ENCODE measurements around the gene PPP1R13B.
A peak's percentile ranks its signal among the peaks of the same experiment; 100 is the strongest.

PPP1R13B gene

DNA sequence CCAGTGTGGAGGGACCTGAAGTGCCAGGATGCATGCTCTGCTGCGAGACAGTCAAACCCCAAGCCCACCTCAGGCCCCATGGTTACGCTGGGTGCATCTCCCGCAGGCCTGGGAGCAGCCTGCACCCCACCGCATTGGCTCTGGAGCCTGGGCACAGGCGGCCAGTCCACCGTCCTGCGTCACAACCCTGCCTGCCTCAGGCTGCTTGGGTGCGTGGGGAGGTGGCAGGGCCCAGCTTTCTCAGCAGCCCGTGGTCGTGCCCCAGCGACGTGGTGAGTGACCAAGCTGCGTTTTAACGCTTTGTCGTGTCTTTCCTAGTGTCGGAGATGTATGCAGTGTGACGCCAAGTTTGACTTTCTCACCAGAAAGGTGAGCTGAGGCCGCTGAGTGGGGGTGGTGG, 120.9 kb downstream of the PPP1R13B start:
- Histone ChIP-seq H3K4me3 (ENCODE audit: low read length) (no peak overlapping the region), H3K27me3 (ENCODE audit: control insufficient read depth, insufficient read depth, low read length) (no peaks in the 10 kb centered on the region), H3K4me1 (ENCODE audit: control insufficient read depth, insufficient read depth, low read length) (peaks cover 60% of the 10 kb centered on the region), H3K9me3 (ENCODE audit: control insufficient read depth, low read length) (no peaks in the 10 kb centered on the region), H3K36me3 (ENCODE audit: control insufficient read depth, insufficient read depth, low read length) (peaks cover 11% of the 10 kb centered on the region), H3K9ac (ENCODE audit: low read length) (no peak overlapping the region)

DNA sequence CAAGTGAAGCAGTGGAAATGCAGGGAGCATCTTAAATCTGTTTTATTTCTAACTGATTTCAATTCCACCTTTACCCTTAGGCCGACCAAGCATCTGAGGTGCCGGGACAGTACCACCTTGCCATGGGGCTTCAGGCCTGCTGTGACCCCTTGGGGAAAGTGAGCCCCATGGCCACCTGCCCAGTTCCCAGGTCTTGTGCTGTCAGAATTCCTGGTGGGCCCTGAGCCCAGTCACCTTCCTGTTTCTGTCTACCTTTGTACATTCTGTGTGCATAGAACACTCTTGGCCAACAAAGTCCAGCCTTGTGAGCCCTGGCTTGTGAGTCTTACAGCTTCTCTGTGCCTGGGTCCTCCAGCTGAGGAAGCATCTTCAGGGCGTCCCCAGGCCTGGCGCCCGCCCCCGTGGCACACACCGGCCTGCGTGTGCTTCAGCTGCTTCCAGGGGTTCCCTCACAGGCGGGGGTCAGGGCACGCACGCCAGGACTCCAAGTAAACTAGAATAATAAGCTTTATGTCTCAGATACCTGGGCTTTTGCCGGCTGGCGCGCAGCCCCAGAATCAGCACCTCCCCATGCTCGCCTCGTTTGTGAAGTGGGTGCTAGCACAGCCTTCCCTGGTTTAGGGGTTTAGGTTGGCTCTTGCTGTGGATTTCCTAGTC, 121.5 kb downstream of the PPP1R13B start:
- no peak overlapping the region for H3K9ac ChIP-seq (ENCODE audit: low read length)
- no peaks in the 10 kb centered on the region for H3K27me3 ChIP-seq (ENCODE audit: control insufficient read depth, insufficient read depth, low read length)
- H3K4me3 ChIP-seq (ENCODE audit: low read length) = no peak overlapping the region
- peaks cover 11% of the 10 kb centered on the region for H3K36me3 ChIP-seq (ENCODE audit: control insufficient read depth, insufficient read depth, low read length)
- no peaks in the 10 kb centered on the region for H3K9me3 ChIP-seq (ENCODE audit: control insufficient read depth, low read length)
- H3K4me1 ChIP-seq (ENCODE audit: control insufficient read depth, insufficient read depth, low read length) = peaks cover 60% of the 10 kb centered on the region

DNA sequence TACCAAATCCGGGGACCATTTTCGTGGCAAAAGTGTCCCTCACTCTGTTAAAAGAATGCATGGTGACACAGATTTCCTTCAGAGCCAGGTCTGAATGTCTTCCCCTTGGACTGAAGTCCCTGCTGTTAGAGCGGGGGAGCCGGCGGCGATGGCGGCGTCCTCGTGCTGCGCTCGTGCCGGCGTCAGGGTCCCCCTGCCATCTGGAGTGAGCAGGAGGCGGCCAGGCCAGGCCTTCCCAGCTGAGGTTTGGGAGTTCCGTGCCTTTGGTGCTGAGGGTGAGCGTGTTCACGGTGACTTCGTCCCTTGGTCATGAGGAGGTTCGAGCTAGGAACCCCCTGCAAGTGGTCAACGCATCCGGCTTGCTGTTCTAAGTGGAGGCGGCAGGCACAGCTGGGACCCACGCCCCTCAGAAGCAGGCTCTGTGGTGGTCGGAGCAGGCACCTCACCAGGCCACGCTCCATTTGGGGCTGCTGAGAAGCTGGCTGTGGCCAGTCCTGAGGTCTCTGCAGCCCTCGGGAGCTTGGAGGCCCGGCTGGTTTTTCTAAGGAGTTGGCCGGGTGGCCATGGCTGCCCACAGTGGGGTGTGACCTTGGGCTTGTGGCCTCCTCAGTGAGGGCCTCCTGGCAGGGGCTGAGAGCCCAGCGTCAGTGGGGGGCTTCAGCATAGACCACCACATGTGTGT, 122.2 kb downstream of the PPP1R13B start:
- H3K36me3 ChIP-seq (ENCODE audit: control insufficient read depth, insufficient read depth, low read length) = peaks cover 8% of the 10 kb centered on the region
- H3K4me1 ChIP-seq (ENCODE audit: control insufficient read depth, insufficient read depth, low read length) = peaks cover 53% of the 10 kb centered on the region

DNA sequence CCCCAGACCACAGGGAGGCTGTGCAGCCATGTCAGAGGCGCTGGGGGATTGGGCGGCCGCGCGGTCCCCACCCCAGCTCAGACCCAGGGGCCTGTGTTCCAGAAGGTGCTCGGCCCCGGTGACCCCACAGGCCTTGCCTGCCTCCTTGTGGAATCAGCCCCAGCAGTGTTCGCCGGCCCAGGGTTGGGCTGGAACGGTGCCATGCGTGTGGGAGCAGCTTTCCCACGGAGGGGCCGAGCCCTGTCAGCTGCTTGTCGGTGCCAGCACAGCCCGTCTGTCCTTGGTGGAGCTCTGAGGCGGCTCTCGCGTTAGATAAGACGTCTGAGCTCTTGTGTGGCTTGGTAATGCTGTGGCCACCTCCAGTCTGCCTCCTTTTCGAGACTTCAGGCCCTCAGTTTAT, 123.3 kb downstream of the PPP1R13B start:
- no peak overlapping the region for H3K4me3 ChIP-seq (ENCODE audit: low read length)
- no peaks in the 10 kb centered on the region for H3K27me3 ChIP-seq (ENCODE audit: control insufficient read depth, insufficient read depth, low read length)
- peaks cover 43% of the 10 kb centered on the region for H3K4me1 ChIP-seq (ENCODE audit: control insufficient read depth, insufficient read depth, low read length)
- no peaks in the 10 kb centered on the region for H3K9me3 ChIP-seq (ENCODE audit: control insufficient read depth, low read length)
- peak overlapping the region; percentile 39 for H3K9ac ChIP-seq (ENCODE audit: low read length)
- H3K36me3 ChIP-seq (ENCODE audit: control insufficient read depth, insufficient read depth, low read length) = peaks cover 2% of the 10 kb centered on the region

More for the DNA sequence above, 122.2 kb downstream of the PPP1R13B start:
- Histone ChIP-seq H3K9ac (ENCODE audit: low read length) (no peak overlapping the region), H3K27me3 (ENCODE audit: control insufficient read depth, insufficient read depth, low read length) (no peaks in the 10 kb centered on the region), H3K4me3 (ENCODE audit: low read length) (no peak overlapping the region), H3K9me3 (ENCODE audit: control insufficient read depth, low read length) (no peaks in the 10 kb centered on the region)

DNA sequence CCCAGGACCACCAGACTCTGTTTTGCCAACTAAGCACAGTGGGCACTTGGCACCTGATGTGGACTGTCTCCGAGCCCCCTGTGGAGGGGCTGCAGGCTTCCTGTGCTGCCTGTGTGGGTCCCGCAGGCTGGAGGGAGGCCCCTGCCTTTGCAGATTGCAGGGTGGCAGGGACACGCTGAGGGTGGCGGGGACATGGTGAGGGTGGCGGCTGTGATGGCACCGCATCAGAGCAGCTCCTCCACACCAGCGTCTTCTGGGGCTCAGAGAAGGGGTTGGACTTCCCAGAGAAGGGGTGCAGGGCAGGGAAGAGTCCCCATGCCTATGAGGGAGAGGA, 123.7 kb downstream of the PPP1R13B start:
- Histone ChIP-seq H3K4me1 (ENCODE audit: control insufficient read depth, insufficient read depth, low read length) (peaks cover 40% of the 10 kb centered on the region), H3K36me3 (ENCODE audit: control insufficient read depth, insufficient read depth, low read length) (no peaks in the 10 kb centered on the region), H3K4me3 (ENCODE audit: low read length) (no peak overlapping the region), H3K27me3 (ENCODE audit: control insufficient read depth, insufficient read depth, low read length) (no peaks in the 10 kb centered on the region), H3K9me3 (ENCODE audit: control insufficient read depth, low read length) (no peaks in the 10 kb centered on the region), H3K9ac (ENCODE audit: low read length) (peak overlapping the region; percentile 35)

DNA sequence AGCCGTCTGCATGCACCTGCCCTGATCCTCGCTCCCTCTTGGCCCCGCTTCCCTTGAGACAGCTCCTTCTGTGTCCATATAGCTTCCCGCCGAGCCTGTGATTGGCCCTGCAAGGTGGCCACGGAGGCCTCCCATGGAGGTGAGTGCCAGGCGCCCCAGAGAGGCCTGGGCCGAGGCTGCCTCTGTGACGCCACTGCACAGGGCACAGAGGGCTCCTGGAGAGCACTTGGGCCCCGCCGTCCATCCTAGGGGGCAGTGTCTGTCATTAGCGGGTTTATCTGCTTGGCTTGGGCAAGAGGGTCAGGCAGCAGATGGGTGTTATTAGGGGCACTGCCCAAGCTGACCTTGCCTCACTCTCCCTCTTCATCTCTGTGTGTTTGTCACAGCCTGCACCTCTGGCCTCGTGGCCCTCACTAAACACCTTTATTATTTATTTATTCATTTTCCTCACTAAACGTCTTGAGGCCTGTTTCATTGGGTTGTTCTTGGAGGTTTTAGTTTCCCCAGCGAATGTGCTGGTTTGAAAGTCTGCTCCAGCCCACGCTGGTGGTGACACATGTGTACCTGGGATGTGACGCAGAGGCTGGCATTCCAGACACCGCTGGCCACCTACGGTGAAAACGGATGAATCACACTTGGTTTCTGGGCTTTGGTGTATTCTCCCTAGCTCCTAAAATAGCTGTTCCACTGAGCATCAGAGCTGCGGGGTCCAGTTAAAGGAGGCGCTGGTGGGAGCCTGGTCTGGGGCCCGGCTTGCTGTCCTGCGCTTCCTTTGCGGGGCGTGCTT, 125.8 kb downstream of the PPP1R13B start:
- H3K27me3 ChIP-seq (ENCODE audit: control insufficient read depth, insufficient read depth, low read length) = no peaks in the 10 kb centered on the region
- H3K4me3 ChIP-seq (ENCODE audit: low read length) = no peak overlapping the region
- peaks cover 41% of the 10 kb centered on the region for H3K4me1 ChIP-seq (ENCODE audit: control insufficient read depth, insufficient read depth, low read length)
- H3K36me3 ChIP-seq (ENCODE audit: control insufficient read depth, insufficient read depth, low read length) = no peaks in the 10 kb centered on the region
- H3K9me3 ChIP-seq (ENCODE audit: control insufficient read depth, low read length) = no peaks in the 10 kb centered on the region
- no peak overlapping the region for H3K9ac ChIP-seq (ENCODE audit: low read length)

DNA sequence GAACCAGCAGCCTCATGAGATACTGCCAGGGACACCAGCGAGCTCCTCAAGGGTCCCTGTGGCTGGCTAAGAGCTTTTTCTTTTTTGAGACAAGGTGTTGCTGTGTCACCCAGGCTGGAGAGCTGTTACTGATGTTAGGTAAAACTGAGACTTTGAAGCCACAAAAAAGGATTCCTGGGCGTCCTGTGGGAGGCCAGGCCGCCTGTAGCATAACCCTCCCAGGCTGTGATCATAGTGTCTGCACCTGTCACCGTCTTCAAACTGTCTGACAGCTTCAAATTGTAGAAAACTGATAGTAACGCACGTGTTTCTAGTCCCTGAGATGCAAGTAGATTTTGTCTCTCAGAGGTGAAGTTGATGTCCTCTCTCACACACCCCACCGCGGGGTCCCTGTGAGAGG, 127.6 kb downstream of the PPP1R13B start:
- no peak overlapping the region for H3K9ac ChIP-seq (ENCODE audit: low read length)
- no peak overlapping the region for H3K4me3 ChIP-seq (ENCODE audit: low read length)
- H3K4me1 ChIP-seq (ENCODE audit: control insufficient read depth, insufficient read depth, low read length) = peaks cover 36% of the 10 kb centered on the region
- H3K27me3 ChIP-seq (ENCODE audit: control insufficient read depth, insufficient read depth, low read length) = no peaks in the 10 kb centered on the region
- no peaks in the 10 kb centered on the region for H3K9me3 ChIP-seq (ENCODE audit: control insufficient read depth, low read length)
- H3K36me3 ChIP-seq (ENCODE audit: control insufficient read depth, insufficient read depth, low read length) = no peaks in the 10 kb centered on the region

DNA sequence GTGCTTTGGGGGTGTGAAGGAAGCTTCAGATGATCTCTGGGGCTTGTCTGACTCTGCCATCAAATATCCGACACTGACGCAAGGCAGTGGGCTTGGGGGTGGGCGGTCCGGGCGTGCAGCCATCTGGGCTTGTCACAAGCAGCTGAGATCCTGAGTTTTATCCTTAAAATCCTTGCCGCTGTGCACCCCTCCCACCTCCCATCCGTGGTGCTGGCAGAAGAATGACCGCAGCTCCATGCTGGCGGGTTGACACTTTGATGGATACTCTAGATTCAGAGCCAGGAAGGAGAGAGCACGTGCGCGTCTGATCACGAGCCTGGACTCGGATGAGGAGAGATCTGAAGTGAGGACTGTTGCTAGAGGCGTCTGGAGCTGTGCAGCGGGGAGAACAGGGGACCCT, 128.8 kb downstream of the PPP1R13B start:
- no peaks in the 10 kb centered on the region for H3K27me3 ChIP-seq (ENCODE audit: control insufficient read depth, insufficient read depth, low read length)
- H3K4me1 ChIP-seq (ENCODE audit: control insufficient read depth, insufficient read depth, low read length) = peaks cover 28% of the 10 kb centered on the region
- no peaks in the 10 kb centered on the region for H3K36me3 ChIP-seq (ENCODE audit: control insufficient read depth, insufficient read depth, low read length)
- no peak overlapping the region for H3K9ac ChIP-seq (ENCODE audit: low read length)
- no peaks in the 10 kb centered on the region for H3K9me3 ChIP-seq (ENCODE audit: control insufficient read depth, low read length)
- H3K4me3 ChIP-seq (ENCODE audit: low read length) = no peak overlapping the region

DNA sequence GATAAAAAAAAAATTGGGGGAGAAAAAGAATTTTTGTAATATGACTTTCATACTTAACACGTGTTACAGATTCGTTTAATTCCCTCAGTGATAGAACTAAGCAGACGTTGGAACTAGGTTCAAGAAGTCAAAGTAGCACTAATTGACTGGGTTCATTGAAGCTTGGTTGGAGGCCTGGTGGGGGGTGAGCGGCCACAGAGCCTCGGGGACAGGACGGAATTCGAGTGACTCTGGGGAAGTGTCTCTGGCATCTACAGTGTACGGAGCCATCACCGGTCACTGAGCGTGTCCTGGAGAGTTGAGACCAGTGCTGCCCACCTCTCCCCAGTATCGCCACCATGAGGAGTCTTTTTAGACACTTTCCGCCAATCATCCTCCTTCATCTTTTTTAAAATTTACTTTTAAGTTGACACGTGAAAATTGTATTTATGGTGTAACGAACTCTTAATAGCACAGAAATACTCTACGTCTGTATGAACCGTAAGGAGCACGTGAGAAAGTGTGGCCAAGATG, 130.4 kb downstream of the PPP1R13B start:
- Histone ChIP-seq H3K4me1 (ENCODE audit: control insufficient read depth, insufficient read depth, low read length) (peaks cover 33% of the 10 kb centered on the region), H3K36me3 (ENCODE audit: control insufficient read depth, insufficient read depth, low read length) (no peaks in the 10 kb centered on the region), H3K4me3 (ENCODE audit: low read length) (peak overlapping the region; percentile 80), H3K9ac (ENCODE audit: low read length) (peak overlapping the region; percentile 70), H3K27me3 (ENCODE audit: control insufficient read depth, insufficient read depth, low read length) (no peaks in the 10 kb centered on the region), H3K9me3 (ENCODE audit: control insufficient read depth, low read length) (no peaks in the 10 kb centered on the region)

DNA sequence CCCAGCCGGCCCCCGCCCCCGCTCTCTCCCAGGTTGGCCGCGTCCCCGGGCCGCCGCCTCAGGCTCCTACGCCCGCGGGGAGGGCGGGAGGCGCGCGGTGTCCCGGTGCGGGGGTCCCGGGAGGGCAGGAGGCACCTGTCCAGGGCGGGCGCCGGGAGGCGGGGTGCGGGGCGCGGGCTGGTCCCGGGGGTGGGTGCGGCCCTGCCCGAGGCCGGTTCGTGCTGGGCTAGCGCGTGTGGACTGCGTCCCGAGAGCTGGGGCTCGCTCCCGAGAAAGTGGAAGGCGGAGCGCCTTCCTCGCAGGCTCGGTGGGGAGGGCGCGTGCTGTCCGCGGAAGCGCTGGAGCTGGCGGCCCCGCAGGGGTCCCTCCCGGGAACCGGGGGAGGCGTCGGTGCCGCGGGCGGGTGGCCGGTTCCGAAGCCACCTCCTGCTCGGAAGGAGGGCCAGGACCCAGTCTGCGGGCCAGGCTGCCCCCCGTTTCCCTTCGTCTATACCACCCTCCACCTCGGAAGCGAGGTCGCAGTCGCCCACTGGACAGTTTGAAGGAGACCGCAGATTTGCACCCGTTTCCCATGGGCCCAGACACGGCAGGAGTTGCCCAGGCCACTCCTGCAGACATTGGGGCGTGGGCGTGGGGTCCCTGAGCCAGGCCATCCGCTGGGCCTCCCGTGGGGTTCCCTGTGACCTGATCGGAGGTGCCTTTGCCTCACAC, 131.1 kb downstream of the PPP1R13B start:
- Histone ChIP-seq H3K4me3 (ENCODE audit: low read length) (peak overlapping the region; percentile 80), H3K9me3 (ENCODE audit: control insufficient read depth, low read length) (no peaks in the 10 kb centered on the region), H3K27me3 (ENCODE audit: control insufficient read depth, insufficient read depth, low read length) (no peaks in the 10 kb centered on the region), H3K9ac (ENCODE audit: low read length) (peak overlapping the region; percentile 70), H3K36me3 (ENCODE audit: control insufficient read depth, insufficient read depth, low read length) (no peaks in the 10 kb centered on the region), H3K4me1 (ENCODE audit: control insufficient read depth, insufficient read depth, low read length) (peaks cover 40% of the 10 kb centered on the region)

DNA sequence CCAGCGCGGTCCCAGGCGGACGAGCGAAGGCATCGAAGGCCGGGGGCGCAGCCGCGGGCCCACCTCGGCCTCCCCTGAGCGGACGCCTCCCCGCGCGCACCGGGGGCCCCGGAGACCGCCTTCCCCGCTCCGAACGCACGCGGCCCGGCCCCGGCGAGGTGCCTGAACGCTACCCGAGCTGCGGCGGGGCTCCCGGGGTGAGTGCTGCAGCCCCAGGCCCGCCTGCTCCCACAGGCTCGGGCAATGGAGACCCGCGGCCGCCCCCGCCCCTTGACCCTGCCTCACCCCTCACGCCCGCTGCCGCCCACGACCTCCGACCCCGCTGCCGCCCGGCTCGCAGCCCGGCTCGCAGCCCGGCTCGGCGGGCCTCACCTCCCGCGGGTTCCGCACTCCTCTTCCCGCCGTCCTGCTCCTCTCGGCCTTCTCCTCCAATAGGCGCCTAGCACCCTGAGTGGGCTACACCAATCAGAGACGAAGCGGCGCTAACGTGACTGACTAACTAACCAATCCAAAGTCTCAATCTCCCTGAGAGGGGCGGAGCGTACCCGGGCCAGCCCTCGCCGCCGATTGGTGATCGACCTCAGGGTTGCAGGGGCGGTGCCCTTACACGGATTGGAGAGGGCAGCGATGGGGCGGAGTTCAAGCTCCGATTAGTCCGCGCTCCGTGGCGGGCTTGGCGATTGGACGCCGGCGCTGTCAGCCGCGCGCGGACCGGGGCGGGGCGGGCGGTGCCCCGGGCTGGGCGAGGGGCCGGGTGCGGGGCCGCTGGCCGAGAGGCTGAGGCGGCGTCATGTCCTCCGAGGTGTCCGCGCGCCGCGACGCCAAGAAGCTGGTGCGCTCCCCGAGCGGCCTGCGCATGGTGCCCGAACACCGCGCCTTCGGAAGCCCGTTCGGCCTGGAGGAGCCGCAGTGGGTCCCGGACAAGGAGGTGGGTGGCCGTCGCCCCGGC, 132.0 kb downstream of the PPP1R13B start, which contains the start of the genes XRCC3 and ZFYVE21:
XRCC3 (minus strand) TSS at position 400 of the 949 bp plus-strand sequence. CDS start 4,364 bp downstream, outside the sequence.
ZFYVE21 (plus strand) TSS at position 759 of the 949 bp plus-strand sequence; CDS start at position 791, 32 bp downstream.
- no peaks in the 10 kb centered on the region for H3K9me3 ChIP-seq (ENCODE audit: control insufficient read depth, low read length)
- H3K9ac ChIP-seq (ENCODE audit: low read length) = peak within 1 kb of the TSS; percentile 70

More for the DNA sequence above, 132.0 kb downstream of the PPP1R13B start, which contains the start of the genes XRCC3 and ZFYVE21:
- H3K4me3 ChIP-seq (ENCODE audit: low read length) = peak within 1 kb of the TSS; percentile 80
- H3K36me3 ChIP-seq (ENCODE audit: control insufficient read depth, insufficient read depth, low read length) = no peaks in the 10 kb centered on the region
- H3K4me1 ChIP-seq (ENCODE audit: control insufficient read depth, insufficient read depth, low read length) = peaks cover 45% of the 10 kb centered on the region
- no peaks in the 10 kb centered on the region for H3K27me3 ChIP-seq (ENCODE audit: control insufficient read depth, insufficient read depth, low read length)

All from mucosa of stomach (tissue), 1 donor.